GM23248 (cell line): Measurements from ENCODE around the gene SDCCAG8.

Source experiments
- EZH2 ChIP-seq: fragments of 200-600 bp; sonication (generic); IDR thresholded peaks from 2 replicates; pipeline ENCODE4 v1.6.1; 2018; ENCODE audit warnings: antibody characterized with exemption, mild to moderate bottlenecking; ENCODE audit not compliant: insufficient read depth, poor library complexity, severe bottlenecking
- EZH2phosphoT487 ChIP-seq: fragments of 200-600 bp; sonication (generic); IDR thresholded peaks from 2 replicates; pipeline ENCODE4 v1.6.1; 2018; ENCODE audit warnings: antibody characterized with exemption, moderate library complexity, mild to moderate bottlenecking, low read depth; ENCODE audit not compliant: insufficient read depth

- no peak for TF ChIP-seq EZH2
- no peak for TF ChIP-seq EZH2phosphoT487
Measured at GRCh38 chr1:243254233-243254926, 1.5 kb upstream of the SDCCAG8 start.
